ENCODE results near the gene PRKCB.
A peak's percentile ranks its signal among the peaks of the same experiment; 100 is the strongest.
"Not testable (repeated sequence)": the region's sequence is repeated elsewhere in the genome, so short reads cannot be mapped to it uniquely, and the experiment has no call there.

The PRKCB gene

GRCh38 chr16:24235806-24236205 lies 400.0 kb downstream of the PRKCB start:
- H3K4me1 ChIP-seq (ENCODE audit: insufficient read depth, poor library complexity, severe bottlenecking): no peaks in the 10 kb centered on the region
- H3K27ac ChIP-seq (ENCODE audit: poor library complexity, severe bottlenecking): no peak overlapping the region
- H3K27me3 ChIP-seq (ENCODE audit: insufficient read depth, poor library complexity, severe bottlenecking): no peaks in the 10 kb centered on the region
- ATAC-seq (ENCODE audit: low read depth): no peak
- H3K4me3 ChIP-seq (ENCODE audit: severe bottlenecking): no peak overlapping the region
- DNase-seq (ENCODE audit: low spot score): no peak
- no peak for TF ChIP-seq CTCF (IDR thresholded peaks at IDR 0.05; ENCODE audit: poor library complexity, severe bottlenecking)
- no peaks in the 10 kb centered on the region for H3K36me3 ChIP-seq (ENCODE audit: low read depth)
- H3K9me3 ChIP-seq (ENCODE audit: severe bottlenecking): no peaks in the 10 kb centered on the region

- H3K36me3 ChIP-seq (ENCODE audit: low read depth); ATAC-seq (ENCODE audit: low read depth); DNase-seq (ENCODE audit: low spot score); H3K4me3 ChIP-seq (ENCODE audit: severe bottlenecking); H3K27me3 ChIP-seq (ENCODE audit: insufficient read depth, poor library complexity, severe bottlenecking); H3K9me3 ChIP-seq (ENCODE audit: severe bottlenecking); H3K4me1 ChIP-seq (ENCODE audit: insufficient read depth, poor library complexity, severe bottlenecking); H3K27ac ChIP-seq (ENCODE audit: poor library complexity, severe bottlenecking): not testable (repeated sequence)
Observed at GRCh38 chr16:24238846-24239245, 403.1 kb downstream of the PRKCB start.

GRCh38 chr16:24246911-24247607 lies 411.3 kb downstream of the PRKCB start:
- no peak for TF ChIP-seq CTCF (IDR thresholded peaks at IDR 0.05; ENCODE audit: poor library complexity, severe bottlenecking)
- Histone ChIP-seq H3K36me3 (ENCODE audit: low read depth) (no peaks in the 10 kb centered on the region), H3K27me3 (ENCODE audit: insufficient read depth, poor library complexity, severe bottlenecking) (peaks cover 7% of the 10 kb centered on the region), H3K4me3 (ENCODE audit: severe bottlenecking) (no peak overlapping the region), H3K9me3 (ENCODE audit: severe bottlenecking) (no peaks in the 10 kb centered on the region), H3K4me1 (ENCODE audit: insufficient read depth, poor library complexity, severe bottlenecking) (no peaks in the 10 kb centered on the region), H3K27ac (ENCODE audit: poor library complexity, severe bottlenecking) (no peak overlapping the region)
- no peak for DNase-seq (ENCODE audit: low spot score)
- no peak for ATAC-seq (ENCODE audit: low read depth)

GRCh38 chr16:24253192-24253591 lies 417.4 kb downstream of the PRKCB start:
- Histone ChIP-seq H3K4me3 (ENCODE audit: severe bottlenecking) (no peak overlapping the region), H3K9me3 (ENCODE audit: severe bottlenecking) (no peaks in the 10 kb centered on the region), H3K27me3 (ENCODE audit: insufficient read depth, poor library complexity, severe bottlenecking) (peaks cover 16% of the 10 kb centered on the region), H3K27ac (ENCODE audit: poor library complexity, severe bottlenecking) (no peak overlapping the region), H3K4me1 (ENCODE audit: insufficient read depth, poor library complexity, severe bottlenecking) (no peaks in the 10 kb centered on the region), H3K36me3 (ENCODE audit: low read depth) (no peaks in the 10 kb centered on the region)
- no peak for DNase-seq (ENCODE audit: low spot score)
- peak; percentile 74 for TF ChIP-seq CTCF (IDR thresholded peaks at IDR 0.05; ENCODE audit: poor library complexity, severe bottlenecking)
- peak; percentile 68; the same call in 2 of the 3 replicates for ATAC-seq (ENCODE audit: low read depth)

GRCh38 chr16:24255456-24256371 lies 419.9 kb downstream of the PRKCB start, which contains the start of gene CACNG3:
TSS of gene CACNG3 (plus strand) at chr16:24256335. CDS start at chr16:24256755, 420 bp downstream.
- Histone ChIP-seq H3K36me3 (ENCODE audit: low read depth) (no peaks in the 10 kb centered on the region), H3K4me1 (ENCODE audit: insufficient read depth, poor library complexity, severe bottlenecking) (no peaks in the 10 kb centered on the region), H3K4me3 (ENCODE audit: severe bottlenecking) (no peak within 1 kb of the TSS), H3K27me3 (ENCODE audit: insufficient read depth, poor library complexity, severe bottlenecking) (peaks cover 19% of the 10 kb centered on the region), H3K9me3 (ENCODE audit: severe bottlenecking) (no peaks in the 10 kb centered on the region), H3K27ac (ENCODE audit: poor library complexity, severe bottlenecking) (no peak within 1 kb of the TSS)
- ATAC-seq (ENCODE audit: low read depth) (peak; percentile 76), DNase-seq (ENCODE audit: low spot score) (peak; percentile 62)
- TF ChIP-seq CTCF (IDR thresholded peaks at IDR 0.05; ENCODE audit: poor library complexity, severe bottlenecking): no peak

Measured in RWPE2 (cell line).